Measurements from ENCODE around the gene KCNK13. TPM values are rescaled to one million over a fixed set of nuclear protein-coding genes. Genes with fewer than 3 reads are reported as not detected.

The KCNK13 gene
- total RNA-seq, 1 experiment from 2014 or later = 0.17 TPM

- DNase-seq (ENCODE audit: low spot score) = no peak
- POLR2A ChIA-PET = no interaction called here
- CTCF ChIA-PET = interaction anchor here (1.5 kb wide), 1 partner anchor 146 kb away, joined by 5 read pairs; no protein-coding TSS in a partner anchor
- Mint-ChIP-seq H3K4me3 (no peak overlapping the region), H3K36me3 (no peaks in the 10 kb centered on the region), H3K9me3 (no peaks in the 10 kb centered on the region), H3K27me3 (ENCODE audit: low read depth) (peaks cover 7% of the 10 kb centered on the region; the same call in 1 of the 2 replicates), H3K27ac (no peak overlapping the region), H3K4me1 (peaks cover 4% of the 10 kb centered on the region)
- no peak for ATAC-seq
- TF ChIP-seq ZNF219 (CRISPR knock-in tag; IDR thresholded peaks at IDR 0.05; ENCODE audit: borderline replicate concordance) (no peak), PRRX2 (CRISPR knock-in tag; IDR thresholded peaks at IDR 0.05) (no peak), ERG (CRISPR knock-in tag; IDR thresholded peaks at IDR 0.05) (no peak), CDX4 (CRISPR knock-in tag; IDR thresholded peaks at IDR 0.05; ENCODE audit: borderline replicate concordance) (no peak), TCF7 (CRISPR knock-in tag; IDR thresholded peaks at IDR 0.05; ENCODE audit: low read depth) (no peak), USF1 (CRISPR knock-in tag; IDR thresholded peaks at IDR 0.05) (no peak), FOXJ3 (CRISPR knock-in tag; IDR thresholded peaks at IDR 0.05; ENCODE audit: borderline replicate concordance) (no peak), MYBL2 (CRISPR knock-in tag; IDR thresholded peaks at IDR 0.05) (no peak), TP53 (CRISPR knock-in tag; IDR thresholded peaks at IDR 0.05) (no peak), ZNF416 (CRISPR knock-in tag; IDR thresholded peaks at IDR 0.05) (no peak), KAT7 (CRISPR knock-in tag; IDR thresholded peaks at IDR 0.05; ENCODE audit: borderline replicate concordance) (no peak)
Observed at GRCh38 chr14:90111895-90112534, 50.2 kb downstream of the KCNK13 start.

GRCh38 chr14:90114554-90114953 lies 52.8 kb downstream of the KCNK13 start:
- Mint-ChIP-seq H3K36me3 (no peaks in the 10 kb centered on the region), H3K4me1 (peaks cover 4% of the 10 kb centered on the region), H3K27me3 (ENCODE audit: low read depth) (peaks cover 7% of the 10 kb centered on the region; the same call in 1 of the 2 replicates), H3K9me3 (peaks cover 3% of the 10 kb centered on the region; the same call in 1 of the 2 replicates), H3K4me3 (no peak overlapping the region), H3K27ac (no peak overlapping the region)
- ChIA-PET CTCF (no interaction called here), POLR2A (no interaction called here)
- ATAC-seq (peak; percentile 31; the same call in 1 of the 2 replicates), DNase-seq (ENCODE audit: low spot score) (no peak)
- TF ChIP-seq SOX15 (CRISPR knock-in tag; IDR thresholded peaks at IDR 0.05) = no peak
- TF ChIP-seq JAZF1 (CRISPR knock-in tag; IDR thresholded peaks at IDR 0.05) = no peak
- TF ChIP-seq ZNF396 (CRISPR knock-in tag; IDR thresholded peaks at IDR 0.05; ENCODE audit: borderline replicate concordance) = no peak
- TF ChIP-seq USF2 (CRISPR knock-in tag; IDR thresholded peaks at IDR 0.05) = no peak
- TF ChIP-seq CREM (CRISPR knock-in tag; IDR thresholded peaks at IDR 0.05) = no peak
- no peak for TF ChIP-seq ZNF532 (CRISPR knock-in tag; IDR thresholded peaks at IDR 0.05; ENCODE audit: borderline replicate concordance)
- no peak for TF ChIP-seq CBFB (CRISPR knock-in tag; IDR thresholded peaks at IDR 0.05; ENCODE audit: low read depth)
- no peak for TF ChIP-seq RORB (CRISPR knock-in tag; IDR thresholded peaks at IDR 0.05)
- no peak for TF ChIP-seq PREB (CRISPR knock-in tag; IDR thresholded peaks at IDR 0.05; ENCODE audit: borderline replicate concordance)
- no peak for TF ChIP-seq GRHL2 (CRISPR knock-in tag; IDR thresholded peaks at IDR 0.05; ENCODE audit: insufficient replicate concordance, severe bottlenecking)
- no peak for TF ChIP-seq ESRRA (CRISPR knock-in tag; IDR thresholded peaks at IDR 0.05; ENCODE audit: borderline replicate concordance)
- no peak for TF ChIP-seq NFYB (CRISPR knock-in tag; conservative IDR thresholded peaks at IDR 0.05; ENCODE audit: low read depth)
- no peak for TF ChIP-seq NR1H2 (CRISPR knock-in tag; IDR thresholded peaks at IDR 0.05)
- no peak for TF ChIP-seq NFATC4 (CRISPR knock-in tag; IDR thresholded peaks at IDR 0.05)
